SH-SY5Y (cell line): ENCODE measurements around the gene RHOD.

Experiments used
- GATA2 ChIP-seq: IDR thresholded peaks from 2 replicates; pipeline ENCODE4 v1.6.1; 2011; ENCODE audit warnings: mild to moderate bottlenecking, low read depth, low read length
- GATA3 ChIP-seq: IDR thresholded peaks from 2 replicates; pipeline ENCODE4 v1.6.1; 2011; ENCODE audit warnings: low read depth, mild to moderate bottlenecking, low read length, moderate library complexity

GRCh38 chr11:67117672-67118180 is 61.1 kb downstream of the RHOD start:
- TF ChIP-seq GATA3: no peak
- no peak for TF ChIP-seq GATA2
